H1 (cell line): ENCODE results near the gene CCL26. TPM values are rescaled to one million over a fixed set of nuclear protein-coding genes. Genes with fewer than 3 reads are reported as not detected.

Experiments used
- CTCF ChIA-PET: fragments of 300-600 bp; sonication (Branson Sonifier 250); formaldehyde crosslinking; loops from one replicate; lab custom pipeline; 2021; ENCODE audit not compliant: partially characterized antibody; lab: Charles Lee
- POLR2A ChIA-PET: fragments of 300-600 bp; sonication (Branson Sonifier 250); formaldehyde crosslinking; loops from one replicate; lab custom pipeline; 2021; ENCODE audit warnings: inconsistent platforms; ENCODE audit not compliant: partially characterized antibody; lab: Charles Lee
- DNase-seq, 2 experiments: peaks; one replicate each; pipeline versions ENCODE4 v3.0.0 to v3.0.0-alpha.2; 2010 to 2022; ENCODE audit warnings: low spot score in 2 of 2, low read depth in 1 of 2, mixed read lengths in 1 of 2
- FAIRE-seq: peaks from 2 replicates; lab custom pipeline; 2011; peaks lifted over from hg19 to GRCh38; lab: Jason Lieb, UNC
- H2AFZ ChIP-seq: 2 replicates; pipeline ENCODE4 v1.8.1; 2012; ENCODE audit warnings: low read length, inconsistent platforms
- H2AK5ac ChIP-seq: 2 replicates; pipeline ENCODE4 v1.6.1; 2013; ENCODE audit warnings: low read depth, low read length
- H2BK120ac ChIP-seq: replicated peaks from 2 replicates; pipeline ENCODE3; 2013; ENCODE audit warnings: low read depth, low read length, inconsistent platforms
- H2BK12ac ChIP-seq: 2 replicates; pipeline ENCODE4 v1.6.1; 2013; ENCODE audit warnings: low read depth, low read length
- H2BK15ac ChIP-seq: 2 replicates; pipeline ENCODE4 v1.6.1; 2013; ENCODE audit warnings: low read length
- H2BK20ac ChIP-seq: 2 replicates; pipeline ENCODE4 v1.6.1; 2013; ENCODE audit warnings: low read length
- H2BK5ac ChIP-seq: 2 replicates; pipeline ENCODE4 v1.6.1; 2013; ENCODE audit warnings: low read depth, low read length
- H3K14ac ChIP-seq: 2 replicates; pipeline ENCODE4 v1.6.1; 2013; ENCODE audit warnings: inconsistent platforms; ENCODE audit not compliant: insufficient read length
- H3K18ac ChIP-seq: 2 replicates; pipeline ENCODE4 v1.6.1; 2013; ENCODE audit warnings: low read length; ENCODE audit errors: extremely low read depth
- H3K23ac ChIP-seq: 2 replicates; pipeline ENCODE4 v1.6.1; 2013; ENCODE audit warnings: inconsistent platforms; ENCODE audit not compliant: insufficient read length
- H3K23me2 ChIP-seq: 2 replicates; pipeline ENCODE4 v1.6.1; 2013; ENCODE audit warnings: low read depth, low read length
- H3K27ac ChIP-seq: 2 replicates; pipeline ENCODE4 v1.6.1; 2011; ENCODE audit warnings: low read depth, low read length, inconsistent platforms
- H3K27me3 ChIP-seq, 4 experiments: replicated peaks in 1 of 4; 1 replicate in 1 of 4; 2 replicates in 3 of 4; pipeline versions ENCODE4 v1.6.1 to v1.8.1; 2011 to 2013; ENCODE audit warnings: low read length in 3 of 4, mild to moderate bottlenecking in 3 of 4, inconsistent platforms in 2 of 4, mixed read lengths in 2 of 4, moderate library complexity in 1 of 4; ENCODE audit not compliant: control insufficient read depth in 3 of 4, insufficient read depth in 3 of 4; ENCODE audit errors: extremely low read depth in 1 of 4
- H3K36me3 ChIP-seq, 4 experiments: 2 replicates each; pipeline versions ENCODE4 v1.6.1 to v1.8.1; 2011 to 2013; ENCODE audit warnings: mild to moderate bottlenecking in 4 of 4, low read length in 3 of 4, moderate library complexity in 2 of 4, control low read depth in 1 of 4, inconsistent platforms in 1 of 4; ENCODE audit not compliant: insufficient read depth in 4 of 4, control insufficient read depth in 2 of 4
- H3K4ac ChIP-seq: replicated peaks from 2 replicates; pipeline ENCODE3; 2013; ENCODE audit warnings: low read length, low read depth, mixed read lengths, inconsistent platforms; ENCODE audit not compliant: insufficient read length
- H3K4me1 ChIP-seq, 4 experiments: replicated peaks in 1 of 4; 1 replicate in 1 of 4; 2 replicates in 3 of 4; pipeline versions ENCODE4 v1.6.1 to v1.8.1; 2011 to 2013; ENCODE audit warnings: low read length in 3 of 4, inconsistent platforms in 2 of 4, mixed read lengths in 1 of 4; ENCODE audit not compliant: insufficient read depth in 4 of 4, control insufficient read depth in 3 of 4
- H3K4me2 ChIP-seq, 2 experiments: 2 replicates each; pipeline versions ENCODE4 v1.6.1 to v1.8.1; 2011 to 2013; ENCODE audit warnings: low read depth in 2 of 2, low read length in 2 of 2, control low read depth in 1 of 2, inconsistent platforms in 1 of 2, mild to moderate bottlenecking in 1 of 2; ENCODE audit not compliant: insufficient read depth in 1 of 2
- H3K4me3 ChIP-seq, 4 experiments: fragments of 200-600, 300-600 bp in 1 of 4; sonication (generic), shearing (Covaris generic), sonication (Bioruptor Twin) in 1 of 4; 2 replicates each; pipeline versions ENCODE4 v1.5.1 to v1.8.1; 2011 to 2016; ENCODE audit warnings: low read length in 4 of 4, low read depth in 3 of 4, control low read depth in 2 of 4, inconsistent platforms in 2 of 4, mild to moderate bottlenecking in 2 of 4, mixed read lengths in 1 of 4, moderate library complexity in 1 of 4; ENCODE audit not compliant: insufficient read depth in 2 of 4; ENCODE audit errors: extremely low read depth in 1 of 4
- H3K56ac ChIP-seq: replicated peaks from 2 replicates; pipeline ENCODE3; 2013; ENCODE audit warnings: low read depth, mild to moderate bottlenecking, mixed read lengths, low read length, inconsistent platforms; ENCODE audit not compliant: insufficient read length
- H3K79me1 ChIP-seq: 2 replicates; pipeline ENCODE4 v1.6.1; 2013; ENCODE audit warnings: low read depth, low read length, control low read depth
- H3K79me2 ChIP-seq, 2 experiments: 2 replicates each; pipeline versions ENCODE4 v1.6.1 to v1.8.1; 2012 to 2013; ENCODE audit warnings: low read length in 2 of 2, mild to moderate bottlenecking in 2 of 2, inconsistent platforms in 1 of 2; ENCODE audit not compliant: insufficient read depth in 2 of 2, control insufficient read depth in 1 of 2
- H3K9ac ChIP-seq, 4 experiments: replicated peaks in 1 of 4; 1 replicate in 1 of 4; 2 replicates in 3 of 4; pipeline versions ENCODE4 v1.6.1 to v1.8.1; 2011 to 2013; ENCODE audit warnings: low read depth in 3 of 4, low read length in 3 of 4, control low read depth in 2 of 4, mild to moderate bottlenecking in 2 of 4, moderate library complexity in 2 of 4, inconsistent platforms in 1 of 4; ENCODE audit errors: extremely low read depth in 1 of 4
- H3K9me3 ChIP-seq, 2 experiments: 2 replicates each; pipeline versions ENCODE4 v1.6.1 to v1.8.1; 2012 to 2013; ENCODE audit warnings: mild to moderate bottlenecking in 2 of 2, moderate library complexity in 2 of 2, control low read depth in 1 of 2, inconsistent platforms in 1 of 2, low read depth in 1 of 2, low read length in 1 of 2, mixed read lengths in 1 of 2; ENCODE audit not compliant: insufficient read depth in 2 of 2
- H4K20me1 ChIP-seq, 2 experiments: replicated peaks in 1 of 2; 2 replicates each; pipeline versions ENCODE3 to v1.8.1; 2011 to 2013; ENCODE audit warnings: inconsistent platforms in 2 of 2, low read length in 2 of 2, mild to moderate bottlenecking in 1 of 2; ENCODE audit not compliant: insufficient read depth in 2 of 2, control insufficient read depth in 1 of 2
- H4K5ac ChIP-seq: 2 replicates; pipeline ENCODE4 v1.6.1; 2013; ENCODE audit warnings: low read length, low read depth, mixed read lengths, inconsistent platforms; ENCODE audit not compliant: insufficient read length
- H4K8ac ChIP-seq: 2 replicates; pipeline ENCODE4 v1.8.0; 2013; ENCODE audit warnings: mild to moderate bottlenecking, moderate library complexity, low read length, inconsistent platforms; ENCODE audit not compliant: insufficient read depth; ENCODE audit errors: extremely low read depth
- H4K91ac ChIP-seq: replicated peaks from 2 replicates; pipeline ENCODE3; 2013; ENCODE audit warnings: low read length, mixed read lengths, inconsistent platforms; ENCODE audit not compliant: insufficient read length
- ASH2L ChIP-seq: fragments of 200-600, 300-600 bp; sonication (generic); IDR thresholded peaks from one replicate; pipeline ENCODE4 v1.7.1; 2017; ENCODE audit warnings: low read length
- CEBPB ChIP-seq: IDR thresholded peaks from 2 replicates; pipeline ENCODE4 v1.6.1; 2012; ENCODE audit warnings: low read depth, low read length
- CHD2 ChIP-seq: IDR thresholded peaks from 2 replicates; pipeline ENCODE4 v1.6.1; 2012; ENCODE audit warnings: low read length, improper control_type of control experiment
- CREB1 ChIP-seq: IDR thresholded peaks from 2 replicates; pipeline ENCODE4 v1.6.1; 2012; ENCODE audit warnings: inconsistent platforms
- EGR1 ChIP-seq: IDR thresholded peaks from 2 replicates; pipeline ENCODE4 v1.6.1; 2011; ENCODE audit warnings: low read depth, low read length, borderline replicate concordance
- KDM4A ChIP-seq: IDR thresholded peaks from one replicate; pipeline ENCODE4 v1.7.1; 2012; ENCODE audit warnings: low read depth, mild to moderate bottlenecking, moderate library complexity, low read length, inconsistent platforms; ENCODE audit not compliant: severe bottlenecking
- POLR2A ChIP-seq, 2 experiments: IDR thresholded peaks; 1 replicate in 1 of 2; 2 replicates in 1 of 2; pipeline ENCODE4 v1.6.1; 2011; ENCODE audit warnings: low read depth in 2 of 2, low read length in 2 of 2, mild to moderate bottlenecking in 2 of 2; ENCODE audit errors: control extremely low read depth in 1 of 2
- RBBP5 ChIP-seq: IDR thresholded peaks from 2 replicates; pipeline ENCODE4 v1.7.1; 2012; ENCODE audit warnings: low read depth, mild to moderate bottlenecking, inconsistent platforms, low read length, moderate library complexity, borderline replicate concordance
- SP1 ChIP-seq: IDR thresholded peaks from 2 replicates; pipeline ENCODE4 v1.6.1; 2011; ENCODE audit warnings: low read depth, low read length
- SP2 ChIP-seq: IDR thresholded peaks from 2 replicates; pipeline ENCODE4 v1.6.1; 2012; ENCODE audit warnings: mild to moderate bottlenecking, low read length, inconsistent platforms
- TBP ChIP-seq: IDR thresholded peaks from 2 replicates; pipeline ENCODE4 v1.6.1; 2011; ENCODE audit warnings: low read depth, low read length, improper control_type of control experiment
- ZNF274 ChIP-seq: IDR thresholded peaks from 2 replicates; pipeline ENCODE4 v1.7.0; 2012; ENCODE audit warnings: low read length, borderline replicate concordance; ENCODE audit errors: extremely low read depth
- WGBS, 2 experiments: shearing (Covaris generic) in 1 of 2; methylation state at CpG; one replicate each; pipeline versions ENCODE4 v1.1.6 to v1.1.7; 2013 to 2015; ENCODE audit warnings: low lambda C conversion rate in 2 of 2, mixed read lengths in 2 of 2, inconsistent platforms in 1 of 2, low coverage in 1 of 2, missing lambda C conversion rate in 1 of 2; ENCODE audit not compliant: insufficient replicate concordance in 2 of 2, insufficient coverage in 1 of 2, insufficient read length in 1 of 2; ENCODE audit errors: extremely low coverage in 1 of 2, missing lambda C conversion rate in 1 of 2; 5-methylcytosine and 5-hydroxymethylcytosine counted together
- polyA plus RNA-seq, 7 experiments: library from polyadenylated mRNA; depleted of rRNA in 3 of 7; stranded (reverse) in 5 of 7; unstranded in 2 of 7; fragments of >200 nt in 5 of 7; fragments of 200-250 nt in 2 of 7; gene quantifications; 1 replicate in 5 of 7; 2 replicates in 1 of 7; 4 replicates in 1 of 7; pipeline versions ENCODE4 v1.2.1 to v1.2.3, GENCODE V29; 2011 to 2013; ENCODE audit warnings: missing spikeins in 2 of 7, mixed read lengths in 2 of 7
- total RNA-seq: library from RNA; stranded (reverse); fragmentation: NEBNext Ultra II Directional; extraction: Animal tissue kit (Norgen Biotek cat#: 25700); gene quantifications from 2 replicates; pipeline ENCODE4 v1.2.1, GENCODE V29; 2021

The CCL26 gene
- total and polyA plus RNA-seq, 2 of the 8 experiments (the other 6 are each of a cell fraction or from before 2014, with no cell fraction given), result 8.7 to 14.9 TPM

GRCh38 chr7:75738975-75739795 is 32.8 kb downstream of the CCL26 start:
- H3K18ac ChIP-seq, result no peak overlapping the region; the same call in 1 of the 2 replicates
- FAIRE-seq (no peak), DNase-seq (peak; percentile 92 to 98)
- no peaks in the 10 kb centered on the region for H3K36me3 ChIP-seq
- H2BK5ac ChIP-seq, result 0 out of 2 replicates have a peak overlapping the region, but pooled peaks have one; percentile 81
- peak overlapping the region; percentile 80 to 95 (median 90) for H3K4me3 ChIP-seq
- POLR2A ChIA-PET, result interaction anchor here (0.7 to 1.7 kb wide), 8 partner anchors 10 to 176 kb away, joined by 3 to 7 read pairs (median 4); partner anchors contain the start of gene POR
- no peak overlapping the region for H2BK120ac ChIP-seq
- peaks cover 9% of the 10 kb centered on the region; the same call in 1 of the 2 replicates for H3K23me2 ChIP-seq
- CTCF ChIA-PET, result interaction anchor here (1.1 to 5.3 kb wide), 4 partner anchors 14 to 23 kb away, joined by 3 to 39 read pairs (median 13); no protein-coding TSS in a partner anchor
- H3K4me1 ChIP-seq, result peaks cover 0 to 10% (median 8%) of the 10 kb centered on the region in 4 experiments; a peak in 6 of 7 replicates
- no peak overlapping the region for H3K4ac ChIP-seq
- H3K79me1 ChIP-seq, result peaks cover 2% of the 10 kb centered on the region; the same call in 1 of the 2 replicates
- H4K5ac ChIP-seq, result no peak overlapping the region
- peaks cover 0 to 1% of the 10 kb centered on the region in 2 experiments for H4K20me1 ChIP-seq
- no peak overlapping the region for H2BK12ac ChIP-seq
- peaks cover 0 to 5% (median 4%) of the 10 kb centered on the region in 4 experiments; a peak in 1 of 7 replicates for H3K27me3 ChIP-seq
- no peak overlapping the region for H3K56ac ChIP-seq
- WGBS, 2 experiments, result 1% methylated on average over 16 of the region's 89 CpGs; no CpG with 5 or more reads in 1 of the 2 experiments
- H2AFZ ChIP-seq, result 0 out of 2 replicates have a peak overlapping the region, but pooled peaks have one; percentile 1
- H3K27ac ChIP-seq, result no peak overlapping the region
- H3K14ac ChIP-seq, result no peak overlapping the region
- no peaks in the 10 kb centered on the region for H3K79me2 ChIP-seq
- peak overlapping the region; percentile 94 to 97 for H3K4me2 ChIP-seq
- no peak overlapping the region for H2AK5ac ChIP-seq
- H3K9me3 ChIP-seq, result no peaks in the 10 kb centered on the region
- H2BK20ac ChIP-seq, result no peak overlapping the region
- H3K9ac ChIP-seq, result peak overlapping the region in 2 of 4 experiments; percentile 33 to 38; a peak in 3 of 7 replicates
- H2BK15ac ChIP-seq, result no peak overlapping the region
- H4K8ac ChIP-seq, result peak overlapping the region; percentile 72; the same call in 1 of the 2 replicates
- no peak overlapping the region for H4K91ac ChIP-seq
- H3K23ac ChIP-seq, result no peak overlapping the region
- TF ChIP-seq SP1 (peak; percentile 79), KDM4A (peak; percentile 81), TBP (0 out of 2 replicates have a peak, but pooled peaks have one; percentile 20), CREB1 (peak; percentile 8), POLR2A (IDR thresholded peaks at IDR 0.05; ENCODE audit: control extremely low read depth in 1 of 2, low read depth in 2 of 2, low read length in 2 of 2) (peak in 1 of 2 experiments; percentile 37; a peak in 1 of 3 replicates), CHD2 (peak; percentile 59), SP2 (peak; percentile 54), ZNF274 (no peak), CEBPB (no peak), RBBP5 (peak; percentile 58; the same call in 1 of the 2 replicates), ASH2L (peak; percentile 47), EGR1 (no peak)
